AG04450 (cell line): ENCODE data around the gene KCNMA1. TPM values are rescaled to one million over a fixed set of nuclear protein-coding genes. Genes with fewer than 3 reads are reported as not detected.

ENCODE experiments used
- CTCF ChIA-PET: fragments of 300-600, 350-600 bp; formaldehyde crosslinking; extraction: SDS; loops from one replicate; lab custom pipeline; 2022; ENCODE audit warnings: antibody characterized with exemption, inconsistent platforms; lab: Charles Lee
- POLR2A ChIA-PET: fragments of 350-600 bp; formaldehyde crosslinking; extraction: SDS; loops from one replicate; lab custom pipeline; 2021; ENCODE audit warnings: antibody characterized with exemption, inconsistent platforms; lab: Yijun Ruan, JAX
- DNase-seq: peaks from one replicate; pipeline ENCODE4 v3.0.0-alpha.2; 2011; ENCODE audit warnings: low read depth, low spot score
- H3K27ac ChIP-seq: one replicate; pipeline ENCODE4 v1.5.1; 2012; ENCODE audit warnings: low read depth, low read length, control low read depth
- H3K27me3 ChIP-seq: one replicate; pipeline ENCODE4 v1.6.0; 2012; ENCODE audit warnings: low read length; ENCODE audit not compliant: control insufficient read depth, insufficient read depth
- H3K4me3 ChIP-seq: 2 replicates; pipeline ENCODE4 v1.5.1; 2011; ENCODE audit warnings: mild to moderate bottlenecking, low read depth, low read length, control low read depth
- H3K9me3 ChIP-seq: 2 replicates; pipeline ENCODE4 v1.5.1; 2012; ENCODE audit warnings: low read length; ENCODE audit not compliant: control insufficient read depth, insufficient read depth
- CTCF ChIP-seq: IDR thresholded peaks from 2 replicates; pipeline ENCODE4 v1.5.1; 2011; ENCODE audit warnings: low read depth, low read length, control low read depth, inconsistent platforms
- polyA plus RNA-seq: library from polyadenylated mRNA; depleted of rRNA; stranded (reverse); fragments of >200 nt; gene quantifications from 2 replicates; pipeline ENCODE4 v1.2.3, GENCODE V29; 2011

KCNMA1 gene
- polyA plus RNA-seq, 1 experiment, result 58.8 TPM

DNA sequence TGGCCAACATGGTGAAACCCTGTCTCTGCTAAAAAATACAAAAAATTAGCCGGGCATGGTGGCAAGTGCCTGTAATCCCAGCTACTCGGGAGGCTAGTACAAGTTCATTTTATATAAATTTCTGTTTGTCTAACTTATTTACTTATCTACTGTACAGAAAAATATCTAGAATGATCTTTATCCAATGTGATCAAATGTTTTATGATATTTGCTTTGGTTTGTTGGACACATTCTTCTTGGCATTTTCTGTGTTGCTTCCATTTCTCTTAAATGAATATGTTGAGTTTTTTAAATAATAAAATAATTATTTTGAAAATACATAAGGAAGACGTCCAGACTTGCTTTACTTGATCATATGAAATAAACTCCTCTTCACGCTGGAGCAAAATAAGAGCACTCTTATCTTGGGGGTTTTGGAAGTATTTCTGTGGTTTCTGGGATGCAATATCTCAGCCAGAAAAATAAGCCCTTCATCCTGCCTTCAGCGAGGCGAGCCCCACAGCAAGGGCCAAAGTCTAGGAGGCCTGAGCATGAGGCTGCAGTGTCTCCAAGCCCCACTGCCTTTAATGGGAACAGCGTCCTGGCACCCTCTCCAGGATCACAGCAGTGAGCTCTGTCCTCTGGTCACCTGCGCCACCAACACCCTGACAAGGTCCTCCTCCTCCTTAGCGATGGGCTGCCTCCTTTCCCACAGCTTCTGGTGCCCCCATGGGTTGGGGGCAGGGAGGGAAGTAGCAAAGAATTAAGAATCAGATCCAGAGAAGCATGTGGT is 480.2 kb downstream of the KCNMA1 start:
- DNase-seq, result no peak
- Histone ChIP-seq H3K27ac (no peak overlapping the region), H3K9me3 (no peaks in the 10 kb centered on the region), H3K4me3 (no peak overlapping the region), H3K27me3 (no peaks in the 10 kb centered on the region)
- ChIA-PET CTCF (interaction anchor here (0.8 to 1.9 kb wide), 4 partner anchors 8 to 554 kb away, joined by 3 to 9 read pairs (median 4); no protein-coding TSS in a partner anchor), POLR2A (no interaction called here)
- no peak for TF ChIP-seq CTCF

DNA sequence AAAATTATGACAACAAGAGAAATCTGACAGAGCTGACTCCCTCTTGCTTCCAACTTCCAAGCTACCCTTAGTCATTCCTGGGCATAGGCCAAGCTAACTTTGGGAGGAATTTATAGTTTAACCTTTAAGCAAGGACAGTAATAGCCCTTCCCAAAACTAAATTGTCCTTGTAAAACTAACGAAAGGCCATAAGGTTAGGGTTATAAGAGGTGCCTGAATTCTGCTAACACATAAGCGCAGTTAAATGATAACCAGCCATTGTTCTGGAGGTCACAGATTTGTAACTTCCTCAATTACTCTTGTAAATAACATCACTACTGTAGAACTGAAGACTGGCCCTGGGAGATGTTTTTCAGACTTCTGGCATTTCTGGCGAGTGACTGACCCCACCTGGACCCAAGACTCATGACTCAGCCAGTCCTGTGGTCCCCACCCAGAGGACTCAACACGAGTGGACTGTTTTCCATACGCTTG is 481.2 kb downstream of the KCNMA1 start:
- TF ChIP-seq CTCF, result no peak
- no peaks in the 10 kb centered on the region for H3K27me3 ChIP-seq
- no peak overlapping the region for H3K4me3 ChIP-seq
- ChIA-PET CTCF (interaction anchor here (0.6 to 1.9 kb wide), 3 partner anchors 9 to 608 kb away, joined by 3 to 9 read pairs (median 4); no protein-coding TSS in a partner anchor), POLR2A (interaction anchor here (0.6 kb wide), 1 partner anchor 481 kb away, joined by 4 read pairs; the partner anchor contains the start of gene KCNMA1)
- DNase-seq, result no peak
- peak overlapping the region; percentile 49 for H3K27ac ChIP-seq
- H3K9me3 ChIP-seq, result no peaks in the 10 kb centered on the region

- POLR2A ChIA-PET, result no interaction called here
- Histone ChIP-seq H3K9me3 (no peaks in the 10 kb centered on the region), H3K27me3 (no peaks in the 10 kb centered on the region), H3K27ac (no peak overlapping the region), H3K4me3 (no peak overlapping the region)
- DNase-seq, result no peak
- no peak for TF ChIP-seq CTCF
- CTCF ChIA-PET, result interaction anchor here (0.7 kb wide), 1 partner anchor 219 kb away, joined by 3 read pairs; no protein-coding TSS in a partner anchor
Observed at GRCh38 chr10:77152256-77152655, 485.4 kb downstream of the KCNMA1 start.

- ChIA-PET CTCF (interaction anchor here (0.7 kb wide), 2 partner anchors 220 to 560 kb away, joined by 3 read pairs; no protein-coding TSS in a partner anchor), POLR2A (no interaction called here)
- no peak overlapping the region for H3K4me3 ChIP-seq
- no peaks in the 10 kb centered on the region for H3K27me3 ChIP-seq
- no peak overlapping the region for H3K27ac ChIP-seq
- TF ChIP-seq CTCF, result no peak
- H3K9me3 ChIP-seq, result no peaks in the 10 kb centered on the region
- no peak for DNase-seq
Observed at GRCh38 chr10:77151408-77151807, 486.2 kb downstream of the KCNMA1 start.

DNA sequence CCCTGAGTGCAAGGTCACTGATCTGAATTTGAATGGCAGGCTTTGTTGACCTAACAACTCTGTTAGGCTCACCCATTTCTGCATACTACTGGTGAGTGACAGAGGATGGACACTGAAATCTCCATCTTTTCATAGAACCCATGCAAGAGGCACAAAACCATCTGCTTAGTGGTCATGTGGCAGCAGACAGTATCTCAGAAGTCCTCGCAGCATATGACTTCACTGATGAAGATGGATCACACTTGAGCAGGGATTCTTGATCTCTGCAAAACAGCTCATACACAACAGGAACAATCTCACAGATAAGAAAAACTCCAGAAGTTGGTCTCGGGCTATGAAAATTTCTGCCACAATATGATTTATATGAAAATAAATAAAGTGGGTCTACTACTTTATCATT is 487.9 kb downstream of the KCNMA1 start:
- POLR2A ChIA-PET, result no interaction called here
- Histone ChIP-seq H3K27me3 (no peaks in the 10 kb centered on the region), H3K4me3 (no peak overlapping the region), H3K27ac (no peak overlapping the region), H3K9me3 (no peaks in the 10 kb centered on the region)
- CTCF ChIA-PET, result no interaction called here
- no peak for TF ChIP-seq CTCF
- no peak for DNase-seq
